NB4 (cell line): ENCODE data around the gene OSBPL1A.

Experiments
- DNase-seq: peaks from one replicate; pipeline ENCODE4 v3.0.0; 2010; ENCODE audit warnings: low read depth
- H3K4me3 ChIP-seq: one replicate; pipeline ENCODE4 v1.5.1; 2011; ENCODE audit warnings: mild to moderate bottlenecking, low read depth, low read length, moderate library complexity
- CTCF ChIP-seq: IDR thresholded peaks from one replicate; pipeline ENCODE4 v1.5.1; 2012; ENCODE audit warnings: low read depth, low read length
- MAX ChIP-seq: IDR thresholded peaks from 2 replicates; pipeline ENCODE4 v1.6.1; 2011; ENCODE audit warnings: low read depth, low read length
- MYC ChIP-seq: IDR thresholded peaks from 2 replicates; pipeline ENCODE4 v1.6.1; 2011; ENCODE audit warnings: low read depth, low read length
- POLR2A ChIP-seq: IDR thresholded peaks from 2 replicates; pipeline ENCODE4 v1.6.1; 2011; ENCODE audit warnings: mild to moderate bottlenecking; ENCODE audit not compliant: insufficient read length; ENCODE audit errors: extremely low read depth

Gene OSBPL1A

DNA sequence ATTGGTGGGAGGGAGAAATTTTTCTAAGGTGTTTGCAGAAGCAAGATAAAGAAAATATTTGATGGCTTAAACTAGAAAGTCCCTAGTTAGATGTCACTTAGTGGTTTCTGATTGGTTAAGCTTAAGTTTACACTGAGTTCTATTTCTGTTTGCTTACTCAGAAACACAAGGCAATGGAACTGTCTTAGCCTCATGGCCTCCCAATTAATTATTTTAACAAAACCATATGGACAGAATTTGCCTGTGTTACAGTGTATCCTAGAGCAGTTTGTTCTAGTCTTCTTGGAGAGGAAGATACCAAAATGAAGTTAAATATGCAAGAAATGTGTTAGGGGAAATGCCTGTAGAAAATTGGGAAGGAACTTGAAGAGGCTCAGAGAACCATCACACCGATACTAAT lies 24.2 kb upstream of the OSBPL1A start:
- TF ChIP-seq MYC (no peak), CTCF (no peak), POLR2A (no peak), MAX (no peak)

DNA sequence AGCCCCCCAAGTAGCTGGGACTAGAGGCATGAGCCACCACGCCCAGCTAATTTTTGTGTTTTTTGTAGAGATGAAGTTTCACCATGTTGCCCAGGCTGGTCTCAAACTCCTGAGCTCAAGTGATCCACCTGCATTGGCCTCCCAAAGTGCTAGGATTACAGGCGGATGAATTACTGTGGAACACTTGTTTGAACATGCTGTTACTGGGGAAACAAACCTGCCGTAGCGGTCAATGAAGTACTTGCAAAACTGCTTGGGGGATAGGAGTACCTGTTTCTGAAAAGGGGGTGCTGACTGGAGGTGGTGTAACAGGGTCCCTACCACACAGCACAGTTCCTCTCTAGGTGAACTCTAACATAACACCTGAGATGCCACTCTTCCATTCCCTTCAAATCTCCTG lies 22.9 kb upstream of the OSBPL1A start:
- TF ChIP-seq MYC (no peak), MAX (no peak)
- H3K4me3 ChIP-seq: no peak overlapping the region
- DNase-seq: no peak

More for the DNA sequence above, 24.2 kb upstream of the OSBPL1A start:
- no peak for DNase-seq
- H3K4me3 ChIP-seq: no peak overlapping the region

- no peak for DNase-seq
- no peak overlapping the region for H3K4me3 ChIP-seq
- no peak for TF ChIP-seq POLR2A
- TF ChIP-seq MYC: no peak
- TF ChIP-seq CTCF: no peak
- no peak for TF ChIP-seq MAX
Observed at GRCh38 chr18:24417480-24417879, 19.9 kb upstream of the OSBPL1A start.

- no peak overlapping the region for H3K4me3 ChIP-seq
- TF ChIP-seq MAX (no peak), POLR2A (no peak), CTCF (no peak)
- no peak for DNase-seq
Observed at GRCh38 chr18:24414349-24415003, 16.9 kb upstream of the OSBPL1A start.

- no peak overlapping the region for H3K4me3 ChIP-seq
- TF ChIP-seq MYC (no peak), POLR2A (no peak), MAX (no peak), CTCF (no peak)
- no peak for DNase-seq
Observed at GRCh38 chr18:24413148-24413547, 15.5 kb upstream of the OSBPL1A start.

- DNase-seq: no peak
- TF ChIP-seq POLR2A (no peak), MAX (no peak), CTCF (no peak), MYC (no peak)
- no peak overlapping the region for H3K4me3 ChIP-seq
Observed at GRCh38 chr18:24408496-24408895, 10.9 kb upstream of the OSBPL1A start.
